Natural killer cell (primary cell): ENCODE results near the gene COL25A1. TPM values are rescaled to one million over a fixed set of nuclear protein-coding genes. Genes with fewer than 3 reads are reported as not detected.

Experiments used
- ATAC-seq, 3 donors: fragments of 150-1000 bp in 2 of 3; fragments of 200-7000 bp in 1 of 3; cut with Tn5 transposase; 1 replicate in 1 of 3; 2 replicates in 2 of 3; pipeline ENCODE4 v1.10.0; 2021; ENCODE audit warnings: mild to moderate bottlenecking in 2 of 3, moderate library complexity in 2 of 3
- DNase-seq, 2 donors: peaks; one replicate each; pipeline versions ENCODE4 v3.0.0 to v3.0.0-alpha.2; 2013 to 2021; ENCODE audit warnings: mixed read lengths in 1 of 2
- H3K27ac ChIP-seq: one replicate; pipeline ENCODE4 v1.5.1; 2013; ENCODE audit warnings: mild to moderate bottlenecking, low read length
- H3K27me3 ChIP-seq: one replicate; pipeline ENCODE4 v1.6.1; 2013; ENCODE audit warnings: low read length; ENCODE audit not compliant: control insufficient read depth, insufficient read depth
- H3K36me3 ChIP-seq: one replicate; pipeline ENCODE4 v1.6.1; 2013; ENCODE audit warnings: low read length; ENCODE audit not compliant: control insufficient read depth, insufficient read depth
- H3K4me1 ChIP-seq: one replicate; pipeline ENCODE4 v1.6.1; 2013; ENCODE audit warnings: low read length; ENCODE audit not compliant: control insufficient read depth, insufficient read depth
- H3K4me3 ChIP-seq: one replicate; pipeline ENCODE4 v1.5.1; 2013; ENCODE audit warnings: low read length
- H3K9me3 ChIP-seq: one replicate; pipeline ENCODE4 v1.6.1; 2013; ENCODE audit warnings: low read length; ENCODE audit not compliant: control insufficient read depth, insufficient read depth
- H3K27ac Mint-ChIP-seq, 2 donors: one replicate each; pipeline ENCODE4 v1.8.0; 2022; ENCODE audit warnings: mild to moderate bottlenecking in 2 of 2, mixed read lengths in 2 of 2, moderate library complexity in 1 of 2
- H3K27me3 Mint-ChIP-seq, 2 donors: one replicate each; pipeline ENCODE4 v1.8.0; 2022; ENCODE audit warnings: low read depth in 2 of 2, mixed read lengths in 2 of 2
- H3K36me3 Mint-ChIP-seq: one replicate; pipeline ENCODE4 v1.8.0; 2022; ENCODE audit warnings: mixed read lengths
- H3K4me1 Mint-ChIP-seq, 2 donors: one replicate each; pipeline ENCODE4 v1.8.0; 2022; ENCODE audit warnings: mixed read lengths in 2 of 2
- H3K4me3 Mint-ChIP-seq: one replicate; pipeline ENCODE4 v1.8.0; 2022; ENCODE audit warnings: mild to moderate bottlenecking, moderate library complexity, mixed read lengths
- H3K9me3 Mint-ChIP-seq, 2 donors: one replicate each; pipeline ENCODE4 v1.8.0; 2022; ENCODE audit warnings: mixed read lengths in 2 of 2
- CTCF ChIP-seq: fragments of 200-600 bp; IDR thresholded peaks from one replicate; pipeline ENCODE4 v1.8.0; 2022; ENCODE audit warnings: antibody characterized with exemption
- WGBS: methylation state at CpG from one replicate; pipeline ENCODE4 v1.1.7; 2013; ENCODE audit warnings: missing lambda C conversion rate; ENCODE audit not compliant: insufficient coverage; 5-methylcytosine and 5-hydroxymethylcytosine counted together
- intact Hi-C: fragments of 100-400 bp; cut with micrococcal nuclease; formaldehyde crosslinking; loops from one replicate; pipeline ENCODE4 v1.14.2; 2022
- total RNA-seq, 4 donors: library from RNA; stranded (reverse); fragments of 120-200 nt in 1 of 4; gene quantifications; one replicate each; pipeline versions ENCODE4 v1.2.3 to v1.2.4, GENCODE V29; 2013 to 2022

Gene COL25A1
- total RNA-seq, 3 donors from 2014 or later (not counting 1 experiment from before 2014, with no cell fraction given), result 0.08 TPM; not detected in 2

- Histone ChIP-seq H3K36me3 (no peaks in the 10 kb centered on the region), H3K4me1 (no peaks in the 10 kb centered on the region), H3K27ac (no peak overlapping the region), H3K9me3 (no peaks in the 10 kb centered on the region), H3K27me3 (no peaks in the 10 kb centered on the region), H3K4me3 (no peak overlapping the region)
- intact Hi-C loops, result no loop called here
- H3K27ac Mint-ChIP-seq, result no peak overlapping the region
- H3K36me3 Mint-ChIP-seq, result no peaks in the 10 kb centered on the region
- 73% methylated on average over 1 of the region's 1 CpG for WGBS
- DNase-seq (no peak), ATAC-seq (no peak)
- TF ChIP-seq CTCF, result no peak
- no peak overlapping the region for H3K4me3 Mint-ChIP-seq
- H3K4me1 Mint-ChIP-seq, result no peaks in the 10 kb centered on the region
- H3K9me3 Mint-ChIP-seq, result no peaks in the 10 kb centered on the region
- peaks cover 4 to 6% of the 10 kb centered on the region in 2 donors for H3K27me3 Mint-ChIP-seq
Measured at GRCh38 chr4:109199585-109199984, 102.9 kb downstream of the COL25A1 start.

GRCh38 chr4:109195646-109196045 is 106.8 kb downstream of the COL25A1 start:
- H3K4me1 Mint-ChIP-seq, result no peaks in the 10 kb centered on the region
- Histone ChIP-seq H3K4me3 (no peak overlapping the region), H3K27ac (no peak overlapping the region), H3K27me3 (no peaks in the 10 kb centered on the region), H3K4me1 (no peaks in the 10 kb centered on the region), H3K9me3 (no peaks in the 10 kb centered on the region), H3K36me3 (no peaks in the 10 kb centered on the region)
- intact Hi-C loops, result no loop called here
- no peak overlapping the region for H3K4me3 Mint-ChIP-seq
- H3K9me3 Mint-ChIP-seq, result peaks cover 0 to 2% of the 10 kb centered on the region in 2 donors
- 88% methylated on average over 1 of the region's 1 CpG for WGBS
- no peak for DNase-seq
- no peak overlapping the region for H3K27ac Mint-ChIP-seq
- H3K27me3 Mint-ChIP-seq, result no peaks in the 10 kb centered on the region
- TF ChIP-seq CTCF, result no peak
- ATAC-seq, result no peak
- no peaks in the 10 kb centered on the region for H3K36me3 Mint-ChIP-seq

- H3K4me3 Mint-ChIP-seq, result no peak overlapping the region
- Histone ChIP-seq H3K36me3 (no peaks in the 10 kb centered on the region), H3K4me3 (no peak overlapping the region), H3K27me3 (no peaks in the 10 kb centered on the region), H3K27ac (no peak overlapping the region), H3K4me1 (no peaks in the 10 kb centered on the region), H3K9me3 (no peaks in the 10 kb centered on the region)
- no peak overlapping the region for H3K27ac Mint-ChIP-seq
- ATAC-seq (no peak), DNase-seq (no peak)
- H3K36me3 Mint-ChIP-seq, result no peaks in the 10 kb centered on the region
- intact Hi-C loops, result no loop called here
- H3K9me3 Mint-ChIP-seq, result peaks cover 0 to 2% of the 10 kb centered on the region in 2 donors
- H3K4me1 Mint-ChIP-seq, result no peaks in the 10 kb centered on the region
- TF ChIP-seq CTCF, result no peak
- H3K27me3 Mint-ChIP-seq, result no peaks in the 10 kb centered on the region
- 83% methylated on average over 4 of the region's 5 CpGs for WGBS
Measured at GRCh38 chr4:109191216-109191615, 111.2 kb downstream of the COL25A1 start.

GRCh38 chr4:109186458-109186945 is 116.0 kb downstream of the COL25A1 start:
- Mint-ChIP-seq H3K27me3 (peaks cover 6 to 9% of the 10 kb centered on the region in 2 donors), H3K27ac (no peak overlapping the region), H3K4me3 (no peak overlapping the region), H3K36me3 (no peaks in the 10 kb centered on the region), H3K9me3 (peaks cover 2 to 5% of the 10 kb centered on the region in 2 donors), H3K4me1 (no peaks in the 10 kb centered on the region)
- no peaks in the 10 kb centered on the region for H3K4me1 ChIP-seq
- H3K4me3 ChIP-seq, result no peak overlapping the region
- intact Hi-C loops, result no loop called here
- H3K9me3 ChIP-seq, result peaks cover 2% of the 10 kb centered on the region
- H3K27ac ChIP-seq, result no peak overlapping the region
- H3K27me3 ChIP-seq, result no peaks in the 10 kb centered on the region
- TF ChIP-seq CTCF, result no peak
- no peaks in the 10 kb centered on the region for H3K36me3 ChIP-seq
- WGBS, result 87% methylated on average over 2 of the region's 4 CpGs
- DNase-seq, result no peak
- ATAC-seq, result no peak
